Tibial nerve (tissue), 4 donors: Measurements from ENCODE around the gene GASK1A.

ENCODE experiments used
- EP300 ChIP-seq, 2 donors: sonication (generic); formaldehyde crosslinking; IDR thresholded peaks; one replicate each; pipeline ENCODE4 v1.6.1; 2017; ENCODE audit warnings: antibody characterized with exemption in 2 of 2, mild to moderate bottlenecking in 1 of 2
- POLR2A ChIP-seq, 2 donors: fragments of 450-650 bp; IDR thresholded peaks; one replicate each; pipeline ENCODE4 v1.6.1; 2017; ENCODE audit warnings: antibody characterized with exemption in 2 of 2, mild to moderate bottlenecking in 2 of 2, moderate library complexity in 2 of 2
- TF ChIP-seq, protein P1 (sequence below), 5 experiments: fragments of 200-600 bp in 3 of 5; fragments of 450-650 bp in 2 of 5; sonication (generic) in 3 of 5; IDR thresholded peaks; one replicate each; pipeline ENCODE4 v1.5.1; 2016 to 2019; ENCODE audit warnings: antibody characterized with exemption in 5 of 5, mild to moderate bottlenecking in 3 of 5, moderate library complexity in 2 of 5

DNA sequence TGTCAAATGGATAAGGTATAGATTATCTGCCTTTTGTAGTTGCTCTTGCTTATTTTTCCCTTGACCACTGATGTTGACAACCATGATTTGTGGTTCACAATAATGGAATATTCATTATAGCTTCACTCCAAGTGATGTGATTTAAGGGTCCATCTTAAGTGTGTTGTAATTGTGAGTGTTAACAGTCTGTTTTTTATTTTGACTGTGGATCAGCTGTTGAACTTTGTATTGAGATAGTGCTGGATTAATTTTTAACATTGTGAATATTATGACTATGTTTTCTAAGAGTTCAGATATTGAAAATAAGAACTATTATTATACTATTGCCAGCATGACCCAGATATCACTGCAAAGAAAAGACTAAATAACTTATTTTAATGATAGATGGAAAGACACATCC lies 8.6 kb upstream of the GASK1A start:
- TF ChIP-seq, protein P1, sequence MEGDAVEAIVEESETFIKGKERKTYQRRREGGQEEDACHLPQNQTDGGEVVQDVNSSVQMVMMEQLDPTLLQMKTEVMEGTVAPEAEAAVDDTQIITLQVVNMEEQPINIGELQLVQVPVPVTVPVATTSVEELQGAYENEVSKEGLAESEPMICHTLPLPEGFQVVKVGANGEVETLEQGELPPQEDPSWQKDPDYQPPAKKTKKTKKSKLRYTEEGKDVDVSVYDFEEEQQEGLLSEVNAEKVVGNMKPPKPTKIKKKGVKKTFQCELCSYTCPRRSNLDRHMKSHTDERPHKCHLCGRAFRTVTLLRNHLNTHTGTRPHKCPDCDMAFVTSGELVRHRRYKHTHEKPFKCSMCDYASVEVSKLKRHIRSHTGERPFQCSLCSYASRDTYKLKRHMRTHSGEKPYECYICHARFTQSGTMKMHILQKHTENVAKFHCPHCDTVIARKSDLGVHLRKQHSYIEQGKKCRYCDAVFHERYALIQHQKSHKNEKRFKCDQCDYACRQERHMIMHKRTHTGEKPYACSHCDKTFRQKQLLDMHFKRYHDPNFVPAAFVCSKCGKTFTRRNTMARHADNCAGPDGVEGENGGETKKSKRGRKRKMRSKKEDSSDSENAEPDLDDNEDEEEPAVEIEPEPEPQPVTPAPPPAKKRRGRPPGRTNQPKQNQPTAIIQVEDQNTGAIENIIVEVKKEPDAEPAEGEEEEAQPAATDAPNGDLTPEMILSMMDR (IDR thresholded peaks at IDR 0.05) = no peak
- TF ChIP-seq EP300 (IDR thresholded peaks at IDR 0.05) = no peak
- TF ChIP-seq POLR2A (IDR thresholded peaks at IDR 0.05) = no peak
